Activated CD8-positive, alpha-beta T cell treated with anti-CD3 and anti-CD28 coated beads, Interleukin-2, amount 10 ng/mL, durations not matched to agents 7 days and 5 days (primary cell): ENCODE data around the gene RNF157. TPM values are rescaled to one million over a fixed set of nuclear protein-coding genes. Genes with fewer than 3 reads are reported as not detected.
A peak's percentile ranks its signal among the peaks of the same experiment; 100 is the strongest.

Experiments
- ATAC-seq: fragments of 150-1000 bp; cut with Tn5 transposase; one replicate; pipeline ENCODE4 v1.10.0; 2021; ENCODE audit warnings: moderate library complexity
- CTCF ChIA-PET: fragments of 350-600 bp; sonication (Branson Sonifier 250); formaldehyde crosslinking; loops from one replicate; lab custom pipeline; 2021; ENCODE audit warnings: antibody characterized with exemption; lab: Charles Lee
- POLR2A ChIA-PET: fragments of 350-600 bp; sonication (Branson Sonifier 250); formaldehyde crosslinking; loops from one replicate; lab custom pipeline; 2021; ENCODE audit warnings: antibody characterized with exemption; lab: Charles Lee
- DNase-seq: peaks from one replicate; pipeline ENCODE4 v3.0.0-alpha.2; 2020
- H3K27ac Mint-ChIP-seq: one replicate; pipeline ENCODE4 v1.8.0; 2021; ENCODE audit warnings: mild to moderate bottlenecking, mixed read lengths
- H3K27me3 Mint-ChIP-seq: one replicate; pipeline ENCODE4 v1.8.0; 2021; ENCODE audit warnings: low read depth, mixed read lengths
- H3K36me3 Mint-ChIP-seq: one replicate; pipeline ENCODE4 v1.8.0; 2021; ENCODE audit warnings: low read depth, mixed read lengths
- H3K4me1 Mint-ChIP-seq: one replicate; pipeline ENCODE4 v1.8.0; 2021; ENCODE audit warnings: low read depth, mixed read lengths
- H3K4me3 Mint-ChIP-seq: one replicate; pipeline ENCODE4 v1.8.0; 2021; ENCODE audit warnings: mild to moderate bottlenecking, mixed read lengths
- H3K9me3 Mint-ChIP-seq: one replicate; pipeline ENCODE4 v1.8.0; 2022; ENCODE audit warnings: mixed read lengths; ENCODE audit not compliant: insufficient read depth
- total RNA-seq, 2 experiments: library from RNA; stranded (reverse); gene quantifications; one replicate each; pipeline ENCODE4 v1.2.3, GENCODE V29; 2021

RNF157 gene
- total RNA-seq, 2 experiments from 2014 or later = 150 to 165 TPM

- H3K4me3 Mint-ChIP-seq = no peak overlapping the region
- H3K27ac Mint-ChIP-seq = no peak overlapping the region
- H3K9me3 Mint-ChIP-seq = no peaks in the 10 kb centered on the region
- ATAC-seq (no peak), DNase-seq (no peak)
- H3K4me1 Mint-ChIP-seq = peaks cover 79% of the 10 kb centered on the region
- ChIA-PET POLR2A (interaction anchor here (0.9 kb wide), 1 partner anchor 116 kb away, joined by 3 read pairs; no protein-coding TSS in a partner anchor), CTCF (interaction anchor here (1.0 to 6.3 kb wide), 2 partner anchors 32 to 38 kb away, joined by 3 to 51 read pairs; no protein-coding TSS in a partner anchor)
- H3K36me3 Mint-ChIP-seq = peaks cover 90% of the 10 kb centered on the region
- no peaks in the 10 kb centered on the region for H3K27me3 Mint-ChIP-seq
These were observed 91.1 kb downstream of the RNF157 start for GRCh38 chr17:76149214-76149613.

- no peak overlapping the region for H3K4me3 Mint-ChIP-seq
- ChIA-PET POLR2A (no interaction called here), CTCF (no interaction called here)
- no peaks in the 10 kb centered on the region for H3K9me3 Mint-ChIP-seq
- no peaks in the 10 kb centered on the region for H3K27me3 Mint-ChIP-seq
- peaks cover 79% of the 10 kb centered on the region for H3K4me1 Mint-ChIP-seq
- DNase-seq = no peak
- H3K36me3 Mint-ChIP-seq = peaks cover 88% of the 10 kb centered on the region
- no peak overlapping the region for H3K27ac Mint-ChIP-seq
- no peak for ATAC-seq
These were observed 92.3 kb downstream of the RNF157 start for GRCh38 chr17:76148015-76148326.

DNA sequence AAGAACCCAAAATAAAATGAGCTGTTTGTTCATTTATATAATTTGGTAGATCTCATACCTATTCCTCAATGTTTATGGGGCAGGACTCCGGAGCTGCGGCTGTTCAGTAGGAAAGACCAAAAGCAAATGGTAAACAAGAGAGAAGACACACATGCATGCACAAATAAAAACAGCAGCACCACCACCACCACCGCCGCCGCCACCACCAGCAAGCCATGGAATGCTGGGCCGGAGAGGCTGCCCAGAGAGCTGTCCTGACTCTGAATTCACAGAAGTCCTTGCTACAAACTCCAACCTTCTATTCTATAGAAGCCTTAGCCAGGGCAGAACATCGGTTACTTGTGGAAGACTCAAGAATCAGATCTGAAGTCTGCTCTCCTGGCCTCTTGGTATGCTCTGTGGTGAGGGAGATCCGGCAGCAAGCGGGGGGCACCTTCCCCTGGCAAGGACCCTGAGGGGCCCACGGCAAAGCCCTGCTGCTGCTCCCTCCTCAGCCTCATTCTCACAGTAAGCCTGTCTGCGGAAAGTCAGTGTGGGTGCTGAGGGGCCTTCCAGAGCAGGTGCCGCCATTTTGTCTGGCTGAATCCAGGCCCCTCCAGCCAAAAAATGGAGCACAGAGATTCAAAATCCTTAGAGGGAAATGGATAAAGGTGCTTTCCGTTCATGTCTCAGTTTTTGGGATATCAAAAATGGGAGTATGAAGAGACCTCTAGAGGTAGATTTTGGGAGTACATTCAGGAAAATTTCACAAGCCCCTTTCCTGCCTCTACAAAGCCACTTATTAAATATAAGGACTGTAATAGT, 92.9 kb downstream of the RNF157 start:
- Mint-ChIP-seq H3K27ac (peak overlapping the region; percentile 97), H3K4me3 (no peak overlapping the region), H3K27me3 (no peaks in the 10 kb centered on the region), H3K9me3 (no peaks in the 10 kb centered on the region), H3K4me1 (peaks cover 79% of the 10 kb centered on the region), H3K36me3 (peaks cover 83% of the 10 kb centered on the region)
- CTCF ChIA-PET = interaction anchor here (0.7 to 8.2 kb wide), 6 partner anchors 12 to 260 kb away, joined by 3 to 106 read pairs (median 4); no protein-coding TSS in a partner anchor
- POLR2A ChIA-PET = interaction anchor here (0.6 to 8.1 kb wide), 3 partner anchors 45 to 124 kb away, joined by 3 to 100 read pairs (median 16); no protein-coding TSS in a partner anchor
- DNase-seq = no peak
- no peak for ATAC-seq

DNA sequence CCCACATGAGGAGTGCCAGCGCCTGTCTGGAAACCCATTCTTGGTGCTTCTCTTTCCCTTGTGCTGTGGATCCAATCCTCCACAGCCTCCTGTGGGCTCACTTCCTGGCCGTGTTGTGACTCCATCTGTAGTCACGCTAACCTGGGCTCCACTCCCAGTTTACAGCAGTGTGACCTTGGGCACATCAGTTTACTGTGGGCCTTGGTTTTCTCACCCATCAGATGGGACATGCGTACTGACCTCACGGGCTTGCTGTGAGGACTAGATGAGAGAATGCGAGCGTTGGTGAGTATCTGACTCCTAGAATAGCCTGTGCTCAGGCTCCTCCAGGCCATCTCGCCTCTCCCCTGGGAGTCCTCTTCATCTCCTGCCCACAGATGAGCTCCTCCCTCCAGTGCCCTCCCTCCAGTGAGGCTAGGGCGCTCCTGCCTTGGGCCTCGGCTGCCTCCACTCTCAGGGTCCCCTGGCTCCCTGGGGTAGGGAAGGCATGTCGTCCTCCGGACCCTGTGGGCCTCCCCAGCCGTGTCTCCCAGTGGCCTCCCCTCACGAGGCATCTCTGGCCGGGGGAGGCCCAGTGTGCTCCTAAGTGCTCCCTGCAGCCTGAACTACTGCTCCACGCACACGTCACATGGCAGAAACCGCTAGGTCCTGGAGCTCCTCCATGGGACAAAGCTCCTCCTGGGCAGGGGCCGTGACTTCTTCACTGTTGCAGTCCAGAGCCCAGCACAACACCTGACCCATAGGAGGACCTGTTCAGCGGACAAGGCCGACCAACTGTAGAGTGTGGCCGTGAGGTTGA, 94.0 kb downstream of the RNF157 start:
- ChIA-PET CTCF (interaction anchor here (1.0 to 8.2 kb wide), 11 partner anchors 11 to 153 kb away, joined by 3 to 106 read pairs (median 5); no protein-coding TSS in a partner anchor), POLR2A (interaction anchor here (1.0 to 8.1 kb wide), 8 partner anchors 9 to 126 kb away, joined by 3 to 100 read pairs (median 12); partner anchors contain the start of gene UBALD2)
- DNase-seq (peak; percentile 49), ATAC-seq (peak; percentile 8)
- Mint-ChIP-seq H3K9me3 (no peaks in the 10 kb centered on the region), H3K27ac (peak overlapping the region; percentile 97), H3K27me3 (no peaks in the 10 kb centered on the region), H3K4me3 (peak overlapping the region; percentile 68), H3K4me1 (peaks cover 79% of the 10 kb centered on the region), H3K36me3 (peaks cover 75% of the 10 kb centered on the region)

DNA sequence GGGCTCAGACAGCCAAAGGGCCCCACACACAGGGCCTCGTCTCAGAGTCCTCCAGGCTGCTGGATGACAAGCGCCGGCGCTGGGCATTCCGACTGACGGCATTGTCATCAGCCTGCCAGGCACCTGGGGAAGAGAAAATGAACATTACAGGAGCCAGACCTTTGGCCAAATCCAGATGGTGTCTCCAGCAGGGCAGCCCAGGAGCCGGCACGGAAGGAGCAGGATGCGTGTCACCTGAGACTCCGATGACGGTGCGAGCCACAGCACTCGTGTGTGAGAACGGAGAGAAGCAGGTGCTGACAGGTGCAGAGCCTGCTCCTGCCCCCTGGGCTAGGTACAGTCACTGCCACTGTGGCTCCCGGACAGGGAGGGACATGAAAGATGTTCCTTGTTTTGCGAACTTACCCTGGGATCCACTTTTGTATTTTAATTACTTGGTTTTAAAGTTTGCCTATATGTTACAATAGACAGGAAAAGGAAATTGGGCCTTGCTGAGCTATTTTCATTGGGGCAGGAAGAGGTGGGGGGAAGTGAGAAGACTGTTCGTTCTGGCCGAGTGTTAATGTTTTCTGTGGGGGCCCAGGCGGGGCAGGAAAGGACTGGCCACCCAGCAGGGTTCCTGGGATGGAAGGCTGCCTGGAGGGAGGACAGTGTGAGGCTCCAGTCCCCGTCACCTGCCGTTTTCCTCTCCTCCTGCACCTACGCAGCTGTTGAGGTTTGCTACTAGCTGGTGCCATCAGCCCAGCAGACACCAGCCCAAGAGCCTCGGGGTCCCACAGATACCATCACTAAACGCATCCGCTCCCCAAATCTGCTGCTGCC, 94.9 kb downstream of the RNF157 start:
- Mint-ChIP-seq H3K36me3 (peaks cover 69% of the 10 kb centered on the region), H3K27me3 (no peaks in the 10 kb centered on the region), H3K4me3 (peak overlapping the region; percentile 68), H3K4me1 (peaks cover 81% of the 10 kb centered on the region), H3K9me3 (no peaks in the 10 kb centered on the region), H3K27ac (peak overlapping the region; percentile 97)
- POLR2A ChIA-PET = interaction anchor here (1.0 to 8.1 kb wide), 8 partner anchors 10 to 126 kb away, joined by 3 to 100 read pairs (median 12); partner anchors contain the start of gene UBALD2
- DNase-seq (peak; percentile 75), ATAC-seq (peak; percentile 32)
- CTCF ChIA-PET = interaction anchor here (0.7 to 8.2 kb wide), 11 partner anchors 10 to 153 kb away, joined by 3 to 106 read pairs (median 5); no protein-coding TSS in a partner anchor

- Mint-ChIP-seq H3K4me3 (peak overlapping the region; percentile 76), H3K27ac (peak overlapping the region; percentile 97), H3K36me3 (peaks cover 50% of the 10 kb centered on the region), H3K9me3 (no peaks in the 10 kb centered on the region), H3K4me1 (peaks cover 77% of the 10 kb centered on the region), H3K27me3 (no peaks in the 10 kb centered on the region)
- ChIA-PET CTCF (interaction anchor here (0.7 to 8.2 kb wide), 7 partner anchors 9 to 136 kb away, joined by 3 to 106 read pairs (median 11); no protein-coding TSS in a partner anchor), POLR2A (interaction anchor here (0.6 to 8.1 kb wide), 15 partner anchors 9 to 137 kb away, joined by 3 to 100 read pairs (median 6); partner anchors contain the start of gene UBALD2)
- ATAC-seq (no peak), DNase-seq (no peak)
These were observed 97.7 kb downstream of the RNF157 start for GRCh38 chr17:76142585-76143041.

DNA sequence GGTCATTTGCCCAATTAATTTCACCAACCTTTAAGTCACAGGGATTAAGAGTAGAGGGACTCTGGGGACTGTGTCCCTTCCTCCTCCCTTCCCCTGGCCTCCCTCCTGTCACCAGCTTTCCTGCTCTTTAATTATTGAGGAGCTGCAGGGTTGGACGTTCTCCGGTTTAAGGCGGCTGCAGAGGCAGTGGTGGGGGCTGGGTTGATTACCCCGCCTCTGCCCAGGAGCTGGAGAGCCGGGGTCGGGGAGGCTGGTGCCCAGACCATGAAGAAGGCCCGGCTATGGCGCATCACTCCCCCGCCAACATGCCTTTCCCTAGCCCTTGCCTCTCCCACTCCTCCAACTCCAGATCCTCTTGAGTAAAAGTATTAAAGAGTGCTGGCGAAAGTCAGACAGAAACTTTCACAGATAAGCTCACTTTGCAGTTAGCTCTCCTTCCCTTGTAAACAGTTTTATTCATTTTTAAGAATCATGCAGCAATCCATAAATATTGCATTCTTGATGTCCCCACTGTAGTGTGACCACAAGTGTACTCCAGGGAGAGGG, 98.2 kb downstream of the RNF157 start:
- CTCF ChIA-PET = interaction anchor here (0.7 to 8.2 kb wide), 6 partner anchors 9 to 137 kb away, joined by 3 to 106 read pairs (median 24); no protein-coding TSS in a partner anchor
- Mint-ChIP-seq H3K27me3 (no peaks in the 10 kb centered on the region), H3K4me1 (peaks cover 72% of the 10 kb centered on the region), H3K4me3 (peak overlapping the region; percentile 76), H3K9me3 (no peaks in the 10 kb centered on the region), H3K36me3 (peaks cover 45% of the 10 kb centered on the region), H3K27ac (peak overlapping the region; percentile 97)
- ATAC-seq (no peak), DNase-seq (no peak)
- POLR2A ChIA-PET = interaction anchor here (0.6 to 8.1 kb wide), 11 partner anchors 8 to 130 kb away, joined by 3 to 100 read pairs (median 12); partner anchors contain the start of gene UBALD2

DNA sequence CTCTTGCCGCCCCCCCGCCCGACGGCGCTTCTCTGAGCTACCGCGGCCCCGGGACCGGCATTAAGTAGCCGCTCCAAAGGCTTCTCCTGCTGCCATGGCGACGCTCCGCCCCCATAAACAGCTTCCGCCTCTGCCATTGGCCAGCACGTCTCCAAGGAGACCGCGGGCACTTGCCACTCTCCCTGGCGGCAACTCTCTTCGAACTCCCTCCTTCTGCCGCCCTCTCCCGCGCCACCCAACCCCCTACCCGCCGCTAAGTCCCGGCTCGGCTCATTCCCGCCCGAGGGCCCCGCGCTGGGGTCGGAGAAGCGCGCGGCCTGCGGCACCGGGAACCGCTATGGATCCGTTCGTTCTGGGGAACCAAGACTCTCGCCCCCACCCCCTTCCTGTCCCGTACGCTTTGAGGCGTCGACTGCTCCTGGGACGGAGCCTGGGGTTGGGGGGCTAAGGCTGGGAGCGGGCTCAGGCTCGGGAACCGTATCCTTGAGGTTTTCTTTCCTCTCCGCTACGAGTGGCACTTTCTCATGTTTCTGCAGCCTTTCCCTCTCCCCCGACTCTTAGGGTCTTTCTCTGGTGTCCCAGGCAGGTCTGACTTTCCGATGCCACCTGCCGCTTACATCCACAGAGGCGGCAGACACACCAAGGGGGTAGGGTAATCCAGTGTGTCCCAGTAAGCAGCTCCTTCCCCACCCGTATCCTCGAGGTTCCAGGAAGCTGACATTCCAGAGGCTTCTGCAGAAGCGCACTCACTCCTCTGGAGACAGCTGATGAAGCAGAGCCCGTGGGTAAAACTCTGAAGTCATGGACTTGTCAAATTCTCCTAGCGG, 98.9 kb downstream of the RNF157 start, which contains the start of gene FOXJ1:
Gene FOXJ1, minus strand, starts transcription at position 34 of the 827 bp plus-strand sequence. CDS start 850 bp downstream, outside the sequence.
- Mint-ChIP-seq H3K36me3 (peaks cover 38% of the 10 kb centered on the region), H3K27ac (peak within 1 kb of the TSS; percentile 97), H3K9me3 (no peaks in the 10 kb centered on the region), H3K4me1 (peaks cover 72% of the 10 kb centered on the region), H3K4me3 (peak within 1 kb of the TSS; percentile 76), H3K27me3 (no peaks in the 10 kb centered on the region)
- ChIA-PET CTCF (interaction anchor here (0.7 to 8.2 kb wide), 6 partner anchors 8 to 138 kb away, joined by 3 to 106 read pairs (median 24); no protein-coding TSS in a partner anchor), POLR2A (interaction anchor here (0.6 to 8.1 kb wide), 15 partner anchors 8 to 130 kb away, joined by 3 to 100 read pairs (median 4); partner anchors contain the start of gene UBALD2)
- ATAC-seq = peak; percentile 55
- peak; percentile 94 for DNase-seq

DNA sequence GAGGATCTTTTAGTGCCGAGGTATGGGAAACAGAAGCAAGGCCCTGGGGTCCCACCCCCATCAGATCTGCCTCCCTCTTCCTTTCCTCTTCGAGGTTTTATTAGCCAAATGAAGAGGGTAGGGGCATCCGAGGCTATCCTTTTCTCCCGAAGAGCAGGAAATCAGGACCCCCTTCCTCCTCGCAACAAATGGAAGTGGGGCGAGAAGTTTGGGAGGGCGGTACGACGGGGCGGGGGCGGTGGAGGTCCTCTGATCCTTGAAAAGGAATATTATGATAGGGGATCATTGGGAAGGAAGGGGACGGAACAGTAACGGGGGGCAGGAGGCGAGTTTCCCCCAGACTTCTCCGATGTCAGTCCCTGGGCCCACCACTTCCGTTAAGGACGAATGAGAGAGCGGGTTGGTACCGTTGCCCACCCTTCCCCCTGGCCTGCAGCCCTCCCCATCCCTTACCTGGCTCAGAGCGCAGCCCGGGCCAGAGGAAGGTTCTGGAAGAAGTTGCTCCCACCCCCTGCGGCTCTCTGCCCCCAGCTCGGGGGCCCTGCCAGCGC, 99.6 kb downstream of the RNF157 start:
- no peak for ATAC-seq

More for the DNA sequence above, 99.6 kb downstream of the RNF157 start:
- no peak for DNase-seq
- peaks cover 31% of the 10 kb centered on the region for H3K36me3 Mint-ChIP-seq
- H3K27ac Mint-ChIP-seq = peak overlapping the region; percentile 55
- peaks cover 69% of the 10 kb centered on the region for H3K4me1 Mint-ChIP-seq
- no peaks in the 10 kb centered on the region for H3K27me3 Mint-ChIP-seq
- POLR2A ChIA-PET = interaction anchor here (0.6 to 8.1 kb wide), 9 partner anchors 14 to 131 kb away, joined by 3 to 100 read pairs (median 4); partner anchors contain the start of gene UBALD2
- peak overlapping the region; percentile 76 for H3K4me3 Mint-ChIP-seq
- H3K9me3 Mint-ChIP-seq = no peaks in the 10 kb centered on the region
- CTCF ChIA-PET = interaction anchor here (0.7 to 8.2 kb wide), 5 partner anchors 7 to 138 kb away, joined by 3 to 106 read pairs (median 38); no protein-coding TSS in a partner anchor
